ENCODE measurements around the gene OLA1.

- TF ChIP-seq TCF12 (IDR thresholded peaks at IDR 0.05; ENCODE audit: low read depth) (no peak), EP300 (IDR thresholded peaks at IDR 0.05; ENCODE audit: borderline replicate concordance) (no peak), CEBPB (IDR thresholded peaks at IDR 0.05) (no peak), RAD21 (IDR thresholded peaks at IDR 0.05; ENCODE audit: low read depth) (no peak), YY1 (IDR thresholded peaks at IDR 0.05; ENCODE audit: low read depth) (no peak)
- TF ChIP-seq, protein P1, sequence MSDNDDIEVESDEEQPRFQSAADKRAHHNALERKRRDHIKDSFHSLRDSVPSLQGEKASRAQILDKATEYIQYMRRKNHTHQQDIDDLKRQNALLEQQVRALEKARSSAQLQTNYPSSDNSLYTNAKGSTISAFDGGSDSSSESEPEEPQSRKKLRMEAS (IDR thresholded peaks at IDR 0.05), result no peak
Measured at GRCh38 chr2:174153757-174154680, 94.3 kb downstream of the OLA1 start.
